Measurements from ENCODE around the gene KCNK18. TPM values are rescaled to one million over a fixed set of nuclear protein-coding genes. Genes with fewer than 3 reads are reported as not detected.

Gene KCNK18
- total RNA-seq, 2 experiments from 2014 or later, result not detected

DNA sequence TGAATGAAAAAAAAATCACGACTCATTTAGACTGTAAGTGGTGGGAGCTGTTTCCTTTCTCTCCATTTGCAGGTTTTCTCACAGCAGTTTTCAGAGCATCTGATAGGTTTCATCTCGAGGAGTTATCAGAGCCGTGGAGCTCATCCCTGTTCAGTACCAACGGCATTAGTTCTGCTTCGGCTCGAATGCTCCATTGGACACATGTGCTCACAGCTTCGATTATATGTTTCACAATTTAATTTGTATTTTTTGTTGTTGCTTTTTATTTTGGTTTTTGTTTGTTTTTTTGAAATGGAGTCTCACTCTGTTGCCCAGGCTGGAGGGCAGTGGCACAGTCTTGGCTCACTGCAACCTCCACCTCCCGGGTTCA lies 45.2 kb downstream of the KCNK18 start:
- no peaks in the 10 kb centered on the region for H3K36me3 Mint-ChIP-seq (ENCODE audit: low read depth)
- POLR2A ChIA-PET, result interaction anchor here (0.6 kb wide), 1 partner anchor 76 kb away, joined by 5 read pairs; no protein-coding TSS in a partner anchor
- no peak for ATAC-seq
- peaks cover 8% of the 10 kb centered on the region for H3K4me1 Mint-ChIP-seq (ENCODE audit: low read depth)
- no peak for DNase-seq
- peaks cover 36% of the 10 kb centered on the region for H3K27me3 Mint-ChIP-seq (ENCODE audit: low read depth)
- H3K9me3 Mint-ChIP-seq (ENCODE audit: insufficient read depth), result no peaks in the 10 kb centered on the region
- CTCF ChIA-PET, result interaction anchor here (1.1 to 1.8 kb wide), 3 partner anchors 26 to 78 kb away, joined by 3 to 7 read pairs (median 4); no protein-coding TSS in a partner anchor
- H3K27ac Mint-ChIP-seq, result no peak overlapping the region
- H3K4me3 Mint-ChIP-seq, result no peak overlapping the region

- H3K4me1 Mint-ChIP-seq (ENCODE audit: low read depth), result peaks cover 13% of the 10 kb centered on the region
- ChIA-PET CTCF (interaction anchor here (1.0 to 3.0 kb wide), 2 partner anchors 30 to 73 kb away, joined by 3 to 11 read pairs; no protein-coding TSS in a partner anchor), POLR2A (interaction anchor here (0.7 kb wide), 1 partner anchor 377 kb away, joined by 4 read pairs; no protein-coding TSS in a partner anchor)
- H3K4me3 Mint-ChIP-seq, result no peak overlapping the region
- no peaks in the 10 kb centered on the region for H3K36me3 Mint-ChIP-seq (ENCODE audit: low read depth)
- H3K27ac Mint-ChIP-seq, result no peak overlapping the region
- DNase-seq (no peak), ATAC-seq (no peak)
- peaks cover 43% of the 10 kb centered on the region for H3K27me3 Mint-ChIP-seq (ENCODE audit: low read depth)
- H3K9me3 Mint-ChIP-seq (ENCODE audit: insufficient read depth), result no peaks in the 10 kb centered on the region
Observed at GRCh38 chr10:117246997-117247671, 49.8 kb downstream of the KCNK18 start.

GRCh38 chr10:117248750-117249465 lies 51.6 kb downstream of the KCNK18 start:
- Mint-ChIP-seq H3K4me3 (no peak overlapping the region), H3K27ac (no peak overlapping the region), H3K27me3 (ENCODE audit: low read depth) (peaks cover 30% of the 10 kb centered on the region), H3K4me1 (ENCODE audit: low read depth) (peaks cover 13% of the 10 kb centered on the region), H3K9me3 (ENCODE audit: insufficient read depth) (no peaks in the 10 kb centered on the region), H3K36me3 (ENCODE audit: low read depth) (no peaks in the 10 kb centered on the region)
- ChIA-PET POLR2A (no interaction called here), CTCF (interaction anchor here (3.9 kb wide), 1 partner anchor 32 kb away, joined by 21 read pairs; no protein-coding TSS in a partner anchor)
- DNase-seq, result no peak
- no peak for ATAC-seq

DNA sequence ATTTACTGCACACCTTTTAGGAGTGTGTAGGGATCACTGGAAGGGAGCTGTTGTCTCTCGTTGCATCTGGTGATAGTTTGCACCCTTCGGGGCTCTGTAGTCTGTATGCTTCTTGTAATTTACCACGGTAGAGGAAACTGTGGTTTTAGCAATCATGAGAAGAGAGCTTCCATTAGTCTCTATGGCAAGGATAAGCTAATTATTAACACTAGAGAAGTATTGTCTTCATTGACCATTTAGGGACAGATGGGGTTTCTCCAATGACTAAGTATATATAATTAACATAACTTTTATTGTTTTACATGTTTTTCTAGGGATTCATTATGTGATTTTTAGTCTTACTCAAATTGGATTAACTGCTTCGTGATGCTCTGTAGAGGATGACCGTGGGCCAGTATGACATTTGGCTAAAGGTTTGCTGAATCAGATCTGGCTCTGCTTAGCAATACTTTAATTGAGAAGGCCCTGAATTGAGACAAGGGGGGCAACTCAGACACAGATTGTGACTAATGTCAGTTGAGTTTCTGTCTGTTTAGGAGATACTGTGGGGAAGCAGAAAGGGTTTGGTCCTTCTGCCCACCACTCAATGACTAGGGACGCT lies 52.3 kb downstream of the KCNK18 start:
- DNase-seq, result no peak
- Mint-ChIP-seq H3K4me3 (no peak overlapping the region), H3K4me1 (ENCODE audit: low read depth) (peaks cover 13% of the 10 kb centered on the region), H3K27ac (no peak overlapping the region), H3K9me3 (ENCODE audit: insufficient read depth) (no peaks in the 10 kb centered on the region), H3K27me3 (ENCODE audit: low read depth) (peaks cover 28% of the 10 kb centered on the region), H3K36me3 (ENCODE audit: low read depth) (no peaks in the 10 kb centered on the region)
- no peak for ATAC-seq
- ChIA-PET POLR2A (no interaction called here), CTCF (interaction anchor here (3.9 kb wide), 1 partner anchor 32 kb away, joined by 21 read pairs; no protein-coding TSS in a partner anchor)

DNA sequence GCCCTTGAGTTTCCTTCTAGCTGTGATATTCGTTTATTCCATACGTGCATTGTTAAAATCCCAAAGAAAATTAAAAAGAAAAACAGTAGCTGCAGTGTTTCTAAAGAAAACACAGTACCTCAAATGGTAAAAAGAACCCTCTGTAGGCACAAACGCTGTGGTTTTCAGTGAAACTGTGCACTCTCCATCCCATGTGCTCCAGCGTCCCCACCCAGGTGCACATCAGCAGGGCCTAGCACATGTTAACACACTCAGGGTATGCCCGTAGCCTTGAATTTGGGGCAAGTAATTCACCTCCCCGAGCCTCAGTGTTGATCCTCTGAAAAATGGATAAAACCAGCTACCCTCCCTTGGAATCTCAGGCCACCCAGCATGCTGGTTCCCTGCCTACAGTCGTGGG lies 53.1 kb downstream of the KCNK18 start:
- H3K9me3 Mint-ChIP-seq (ENCODE audit: insufficient read depth), result no peaks in the 10 kb centered on the region
- no peak overlapping the region for H3K27ac Mint-ChIP-seq
- no peak for DNase-seq
- ChIA-PET CTCF (interaction anchor here (3.9 kb wide), 1 partner anchor 33 kb away, joined by 21 read pairs; no protein-coding TSS in a partner anchor), POLR2A (no interaction called here)
- no peaks in the 10 kb centered on the region for H3K36me3 Mint-ChIP-seq (ENCODE audit: low read depth)
- H3K27me3 Mint-ChIP-seq (ENCODE audit: low read depth), result peaks cover 25% of the 10 kb centered on the region
- no peak for ATAC-seq
- H3K4me3 Mint-ChIP-seq, result no peak overlapping the region
- peaks cover 13% of the 10 kb centered on the region for H3K4me1 Mint-ChIP-seq (ENCODE audit: low read depth)

DNA sequence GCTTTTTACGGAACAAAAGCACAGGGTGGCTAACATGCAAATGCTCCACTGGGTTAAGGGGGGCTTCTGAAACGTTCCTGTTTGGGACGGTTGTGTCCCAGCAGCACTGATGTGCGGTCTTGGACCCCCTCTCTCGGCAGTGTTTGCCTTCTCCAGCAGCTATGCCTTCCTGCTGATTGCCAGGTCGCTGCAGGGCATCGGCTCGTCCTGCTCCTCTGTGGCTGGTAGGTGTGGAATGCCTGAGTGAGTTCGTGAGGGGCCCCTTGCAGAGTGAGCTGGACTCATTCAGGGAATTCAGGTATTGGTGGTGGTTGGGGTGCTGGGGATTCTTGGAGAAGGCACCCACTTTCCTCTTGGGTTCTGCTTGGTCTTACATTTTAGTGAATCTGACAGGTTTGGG lies 56.6 kb downstream of the KCNK18 start:
- POLR2A ChIA-PET, result no interaction called here
- no peaks in the 10 kb centered on the region for H3K9me3 Mint-ChIP-seq (ENCODE audit: insufficient read depth)
- peaks cover 6% of the 10 kb centered on the region for H3K4me1 Mint-ChIP-seq (ENCODE audit: low read depth)
- no peak overlapping the region for H3K27ac Mint-ChIP-seq
- CTCF ChIA-PET, result no interaction called here
- peaks cover 11% of the 10 kb centered on the region for H3K27me3 Mint-ChIP-seq (ENCODE audit: low read depth)
- no peak overlapping the region for H3K4me3 Mint-ChIP-seq
- DNase-seq (no peak), ATAC-seq (no peak)
- H3K36me3 Mint-ChIP-seq (ENCODE audit: low read depth), result no peaks in the 10 kb centered on the region

DNA sequence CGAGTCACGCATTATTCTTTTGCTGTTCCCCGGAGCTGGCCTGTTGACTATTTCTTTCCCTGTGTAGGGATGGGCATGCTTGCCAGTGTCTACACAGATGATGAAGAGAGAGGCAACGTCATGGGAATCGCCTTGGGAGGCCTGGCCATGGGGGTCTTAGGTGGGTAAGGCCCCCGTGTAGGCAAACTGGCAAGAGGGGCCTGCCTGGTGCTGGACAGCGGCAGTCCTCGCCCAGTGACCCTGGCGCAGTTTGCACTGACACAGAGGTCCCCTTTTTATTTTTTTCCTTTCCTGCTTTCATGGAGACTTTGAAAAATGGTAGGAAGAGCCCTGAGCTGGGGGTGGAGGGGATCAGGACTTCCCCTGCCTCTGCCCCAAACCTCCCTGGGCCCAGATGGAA lies 57.0 kb downstream of the KCNK18 start:
- ChIA-PET CTCF (no interaction called here), POLR2A (no interaction called here)
- peaks cover 6% of the 10 kb centered on the region for H3K4me1 Mint-ChIP-seq (ENCODE audit: low read depth)
- no peaks in the 10 kb centered on the region for H3K36me3 Mint-ChIP-seq (ENCODE audit: low read depth)
- DNase-seq (no peak), ATAC-seq (no peak)
- no peaks in the 10 kb centered on the region for H3K9me3 Mint-ChIP-seq (ENCODE audit: insufficient read depth)
- no peak overlapping the region for H3K4me3 Mint-ChIP-seq
- peaks cover 12% of the 10 kb centered on the region for H3K27me3 Mint-ChIP-seq (ENCODE audit: low read depth)
- H3K27ac Mint-ChIP-seq, result no peak overlapping the region

- POLR2A ChIA-PET, result no interaction called here
Observed at GRCh38 chr10:117254774-117255735, 57.8 kb downstream of the KCNK18 start.

DNA sequence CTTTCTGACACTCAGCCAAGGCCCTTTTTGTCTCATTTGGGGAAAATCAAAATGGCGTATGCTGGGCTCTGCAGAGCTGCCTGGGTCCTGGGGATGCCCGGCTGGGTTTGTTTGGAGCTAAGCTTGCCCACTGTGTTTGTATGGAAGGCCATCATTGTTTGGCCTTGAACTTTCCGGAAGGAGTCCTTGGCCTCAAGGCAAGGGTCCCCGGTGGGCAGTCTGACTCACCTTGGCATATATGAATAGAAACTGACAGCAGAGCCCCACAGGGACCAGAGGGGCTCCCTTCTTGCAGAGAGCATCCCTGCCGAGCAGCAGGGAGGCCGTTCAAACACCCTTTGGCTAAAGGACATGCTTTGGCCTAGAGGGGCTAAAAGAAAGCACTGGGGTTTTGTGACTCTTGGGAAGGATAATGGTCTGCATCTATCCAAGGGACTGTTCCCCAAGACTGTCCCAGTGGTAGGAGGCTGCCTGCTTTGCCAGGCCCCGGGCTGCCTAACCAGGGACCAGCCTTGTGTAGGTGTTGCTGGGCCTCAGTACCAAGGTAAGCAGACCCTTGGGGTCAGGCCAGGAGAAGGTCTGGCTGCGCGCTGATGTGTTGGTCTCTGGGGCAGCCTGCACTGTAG lies 58.7 kb downstream of the KCNK18 start:
- DNase-seq, result no peak
- Mint-ChIP-seq H3K36me3 (ENCODE audit: low read depth) (no peaks in the 10 kb centered on the region), H3K4me3 (no peak overlapping the region), H3K9me3 (ENCODE audit: insufficient read depth) (no peaks in the 10 kb centered on the region), H3K4me1 (ENCODE audit: low read depth) (peaks cover 5% of the 10 kb centered on the region), H3K27me3 (ENCODE audit: low read depth) (peaks cover 14% of the 10 kb centered on the region), H3K27ac (no peak overlapping the region)
- CTCF ChIA-PET, result no interaction called here
- no peak for ATAC-seq
- POLR2A ChIA-PET, result no interaction called here

More at GRCh38 chr10:117254774-117255735, 57.8 kb downstream of the KCNK18 start:
- CTCF ChIA-PET, result no interaction called here
- H3K4me3 Mint-ChIP-seq, result no peak overlapping the region
- H3K27ac Mint-ChIP-seq, result no peak overlapping the region
- H3K9me3 Mint-ChIP-seq (ENCODE audit: insufficient read depth), result no peaks in the 10 kb centered on the region
- ATAC-seq (no peak), DNase-seq (no peak)
- peaks cover 13% of the 10 kb centered on the region for H3K27me3 Mint-ChIP-seq (ENCODE audit: low read depth)
- peaks cover 5% of the 10 kb centered on the region for H3K4me1 Mint-ChIP-seq (ENCODE audit: low read depth)
- no peaks in the 10 kb centered on the region for H3K36me3 Mint-ChIP-seq (ENCODE audit: low read depth)

- Mint-ChIP-seq H3K4me1 (ENCODE audit: low read depth) (peaks cover 5% of the 10 kb centered on the region), H3K27ac (no peak overlapping the region), H3K27me3 (ENCODE audit: low read depth) (peaks cover 15% of the 10 kb centered on the region), H3K9me3 (ENCODE audit: insufficient read depth) (no peaks in the 10 kb centered on the region), H3K4me3 (no peak overlapping the region), H3K36me3 (ENCODE audit: low read depth) (no peaks in the 10 kb centered on the region)
- CTCF ChIA-PET, result no interaction called here
- DNase-seq (no peak), ATAC-seq (no peak)
- POLR2A ChIA-PET, result no interaction called here
Observed at GRCh38 chr10:117256910-117257309, 59.6 kb downstream of the KCNK18 start.

DNA sequence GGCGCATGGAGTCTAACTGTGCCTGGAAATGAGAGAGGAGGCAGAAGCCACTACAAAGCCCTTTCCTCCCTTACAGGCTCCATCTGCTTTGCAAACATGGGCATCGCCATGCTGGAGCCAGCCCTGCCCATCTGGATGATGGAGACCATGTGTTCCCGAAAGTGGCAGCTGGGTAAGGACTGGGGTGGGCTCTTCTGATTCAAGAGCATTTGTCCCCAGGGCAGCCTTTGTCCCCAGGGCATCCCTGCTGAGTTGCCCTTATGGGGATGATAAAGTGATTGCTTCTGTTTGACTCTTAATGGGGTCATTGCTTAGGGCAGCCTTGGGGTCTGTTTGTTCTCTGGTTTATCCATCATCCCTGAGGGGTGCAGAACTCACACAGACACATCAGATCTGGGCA lies 60.4 kb downstream of the KCNK18 start:
- Mint-ChIP-seq H3K9me3 (ENCODE audit: insufficient read depth) (no peaks in the 10 kb centered on the region), H3K27me3 (ENCODE audit: low read depth) (peaks cover 15% of the 10 kb centered on the region), H3K4me3 (no peak overlapping the region), H3K36me3 (ENCODE audit: low read depth) (no peaks in the 10 kb centered on the region), H3K27ac (no peak overlapping the region), H3K4me1 (ENCODE audit: low read depth) (peaks cover 5% of the 10 kb centered on the region)
- ATAC-seq (no peak), DNase-seq (no peak)
- ChIA-PET CTCF (no interaction called here), POLR2A (interaction anchor here (0.6 kb wide), 1 partner anchor 1064 kb away, joined by 4 read pairs; no protein-coding TSS in a partner anchor)

All from activated CD8-positive, alpha-beta T cell treated with anti-CD3 and anti-CD28 coated beads, Interleukin-2, amount 10 ng/mL, durations not matched to agents 7 days and 5 days (primary cell).